Fibroblast of upper back skin (primary cell): Measurements from ENCODE around the gene IZUMO1.
"Not testable (repeated sequence)": the region's sequence is repeated elsewhere in the genome, so short reads cannot be mapped to it uniquely, and the experiment has no call there.

Source experiments
- DNase-seq: peaks from one replicate; pipeline ENCODE4 v3.0.0-alpha.2; 2013

IZUMO1 gene

DNA sequence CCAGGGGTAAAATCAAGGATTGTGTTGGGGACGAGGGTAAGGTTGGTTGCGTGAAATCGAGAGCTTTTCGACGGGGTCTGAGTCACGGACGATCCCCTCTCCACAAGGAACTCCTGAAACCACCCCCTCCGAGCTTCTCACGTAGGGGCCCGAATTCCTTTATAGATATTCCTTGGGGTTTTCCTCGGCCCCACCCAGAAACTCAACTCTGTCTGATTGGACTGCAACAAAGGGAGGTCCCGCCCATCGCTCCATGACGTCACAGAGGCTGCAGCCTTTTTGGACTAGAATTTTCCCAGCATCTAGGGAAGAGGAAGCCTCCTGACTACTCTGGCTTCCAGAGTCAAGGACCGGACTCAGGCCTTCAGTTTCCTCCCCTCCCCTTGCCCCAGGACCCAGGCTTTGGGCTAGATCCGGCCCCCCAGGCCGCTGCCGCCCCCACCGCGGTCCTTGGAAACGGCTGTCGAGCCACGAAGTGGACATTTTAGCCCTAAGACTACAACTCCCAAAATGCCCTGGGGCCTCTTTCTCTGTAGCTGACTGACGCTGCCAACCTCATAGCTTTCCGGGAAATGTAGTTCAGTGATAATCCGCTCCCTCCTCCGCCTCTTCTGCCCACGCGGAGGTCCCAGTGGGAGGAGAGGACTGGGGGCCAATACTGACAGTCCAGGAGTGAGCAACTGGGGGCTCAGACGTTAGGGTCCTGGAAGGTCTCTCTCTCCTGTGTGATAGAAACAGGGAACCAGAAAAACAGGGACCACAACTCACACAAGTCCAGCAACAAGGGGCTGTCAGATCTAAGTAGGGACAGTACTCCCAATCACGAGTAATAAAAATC, at the start of gene IZUMO1:
TSS of gene IZUMO1 (minus strand) at position 172 of the 838 bp plus-strand sequence. CDS start 1,050 bp downstream, outside the sequence.
- peak; percentile 91 for DNase-seq

DNA sequence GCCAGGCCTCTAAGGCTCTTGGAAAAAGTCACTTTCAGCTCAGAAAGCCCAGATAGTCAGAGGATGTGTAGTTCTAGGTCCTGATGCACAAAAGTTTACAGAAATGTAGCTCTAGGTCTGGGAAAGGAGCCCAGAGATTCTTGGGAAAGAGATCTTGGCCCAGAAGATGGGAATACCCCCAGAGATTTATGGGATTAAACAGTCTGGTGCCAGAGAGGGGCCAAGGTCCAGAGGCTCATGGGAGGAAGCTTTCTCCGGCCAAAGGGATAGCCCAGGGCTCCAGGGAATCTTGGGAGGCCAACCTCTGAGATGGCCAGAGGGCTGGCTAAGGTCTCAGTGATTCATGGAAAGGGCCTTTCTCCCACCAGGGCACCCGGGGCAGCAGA, 49.0 kb upstream of the IZUMO1 start:
- no peak for DNase-seq

DNA sequence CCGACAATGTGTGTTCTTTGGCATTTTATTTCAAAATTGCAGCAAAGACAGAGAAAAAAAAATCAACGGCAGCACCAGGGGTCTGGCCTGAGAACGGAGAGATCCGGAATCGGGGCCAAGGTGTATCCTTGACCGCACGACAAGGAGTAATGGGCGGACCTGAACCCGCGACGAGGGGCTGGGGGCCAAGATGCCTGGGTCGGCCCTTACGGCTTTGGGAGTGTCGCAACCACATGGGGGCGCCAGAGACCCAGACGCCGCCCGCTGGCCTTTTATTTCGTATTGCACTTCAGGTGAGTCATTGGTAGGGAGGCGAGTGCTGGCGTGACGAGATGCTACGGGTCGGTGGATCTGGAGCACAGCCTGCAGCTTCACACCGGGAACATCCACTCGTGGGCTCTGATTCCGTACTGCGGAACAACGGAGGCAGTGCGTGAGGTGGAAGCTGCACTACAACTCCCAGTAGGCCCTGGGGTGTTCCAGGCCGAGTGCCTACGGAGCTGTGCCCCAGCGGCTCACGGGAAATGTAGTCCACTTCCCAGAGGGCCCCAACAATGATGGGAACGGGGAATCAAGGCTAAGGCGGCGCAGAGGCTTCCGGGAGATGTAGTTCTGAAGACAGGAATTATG, 48.5 kb upstream of the IZUMO1 start:
- DNase-seq: peak; percentile 92

DNA sequence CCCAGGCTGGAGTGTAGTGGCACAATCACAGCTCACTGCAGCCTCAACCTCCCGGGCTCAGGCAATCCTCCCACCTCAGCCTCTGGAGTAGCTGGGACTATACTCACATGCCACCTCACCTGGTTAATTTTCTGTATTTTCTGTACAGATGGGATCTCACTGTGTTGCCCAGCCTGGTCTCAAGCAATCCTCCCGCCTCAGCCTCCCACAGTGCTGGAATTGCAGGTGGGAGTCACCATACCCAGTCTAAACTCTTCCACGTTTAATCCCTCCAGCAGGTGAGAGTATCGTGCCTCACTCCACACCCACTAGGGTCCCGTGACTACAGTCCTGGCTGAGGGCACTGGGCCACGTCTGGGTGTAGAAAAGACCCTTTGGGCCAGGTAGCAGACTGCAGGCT, 47.6 kb upstream of the IZUMO1 start:
- no peak for DNase-seq

DNA sequence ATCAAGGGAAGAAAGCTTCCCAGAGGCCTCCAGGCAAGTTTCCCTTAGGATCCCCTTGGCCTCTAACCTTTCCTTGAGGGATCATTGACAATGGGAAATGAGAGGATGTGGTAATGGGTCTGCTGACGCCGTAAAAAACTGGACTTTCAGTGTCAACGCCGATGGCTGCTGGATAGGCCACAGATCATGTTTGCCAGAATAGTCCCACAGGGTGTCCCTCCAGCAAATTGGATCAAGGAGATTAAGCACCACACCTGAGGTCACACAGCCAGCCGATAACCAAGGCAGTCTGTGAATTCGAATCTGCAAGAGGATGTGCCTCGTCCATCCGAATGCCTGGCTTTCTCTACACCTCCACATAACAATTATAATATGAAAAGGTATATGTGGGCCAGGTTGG, 46.6 kb upstream of the IZUMO1 start:
- no peak for DNase-seq

DNA sequence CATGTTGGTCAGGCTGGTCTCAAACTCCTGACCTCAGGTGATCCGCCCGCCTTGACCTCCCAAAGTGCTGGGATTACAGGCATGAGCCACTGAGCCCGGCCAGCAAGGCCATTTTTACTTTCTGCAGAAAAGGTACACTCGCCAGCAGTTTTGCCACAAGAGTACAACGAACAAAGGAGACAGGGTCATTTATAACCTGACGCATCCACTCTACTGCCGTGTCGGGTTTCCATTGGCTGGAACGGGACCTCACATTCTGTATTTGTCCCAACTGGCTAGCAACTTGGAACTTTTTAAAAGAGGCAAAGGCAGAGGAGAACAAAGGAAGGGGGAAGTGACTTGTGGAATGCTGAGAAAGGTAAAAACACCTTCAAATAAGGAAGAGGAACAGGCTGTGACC, 40.6 kb upstream of the IZUMO1 start:
- DNase-seq: not testable (repeated sequence)

DNA sequence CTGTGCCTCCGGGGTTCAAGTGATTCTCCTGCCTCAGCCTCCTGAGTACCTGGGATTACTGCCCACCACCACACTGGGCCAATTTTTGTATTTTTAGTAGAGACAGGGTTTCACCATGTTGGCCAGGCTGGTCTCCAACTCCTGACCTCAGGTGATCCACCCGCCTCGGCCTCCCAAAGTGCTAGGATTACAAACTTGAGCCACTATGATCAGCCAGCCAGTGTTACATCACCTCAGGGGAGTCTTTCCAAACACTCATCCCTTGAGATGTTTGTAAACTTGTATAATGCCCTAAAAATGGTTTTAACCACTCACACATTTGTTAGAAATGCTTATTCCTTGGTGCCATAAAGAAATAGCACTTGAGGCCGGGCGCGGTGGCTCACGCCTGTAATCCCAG, 39.7 kb upstream of the IZUMO1 start:
- not testable (repeated sequence) for DNase-seq

DNA sequence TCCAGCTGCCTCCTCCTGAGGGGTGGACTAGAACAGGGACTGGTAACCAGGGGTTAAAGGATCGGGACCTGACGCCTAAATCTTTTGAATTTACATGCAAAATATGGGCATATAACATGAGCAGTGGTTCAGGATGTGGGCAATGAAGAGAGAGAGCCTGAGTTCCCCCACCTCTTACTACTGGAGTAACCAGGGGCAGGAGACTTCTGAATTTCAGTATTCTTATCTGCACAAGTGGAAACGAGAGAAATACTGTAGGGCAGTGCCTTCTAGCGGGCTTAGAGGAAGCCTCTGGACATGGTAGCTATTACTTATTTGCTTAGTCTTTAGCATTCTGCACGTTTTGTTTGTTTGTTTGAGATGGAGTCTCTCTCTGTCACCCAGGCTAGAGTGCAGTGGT, 37.8 kb upstream of the IZUMO1 start:
- DNase-seq: no peak

DNA sequence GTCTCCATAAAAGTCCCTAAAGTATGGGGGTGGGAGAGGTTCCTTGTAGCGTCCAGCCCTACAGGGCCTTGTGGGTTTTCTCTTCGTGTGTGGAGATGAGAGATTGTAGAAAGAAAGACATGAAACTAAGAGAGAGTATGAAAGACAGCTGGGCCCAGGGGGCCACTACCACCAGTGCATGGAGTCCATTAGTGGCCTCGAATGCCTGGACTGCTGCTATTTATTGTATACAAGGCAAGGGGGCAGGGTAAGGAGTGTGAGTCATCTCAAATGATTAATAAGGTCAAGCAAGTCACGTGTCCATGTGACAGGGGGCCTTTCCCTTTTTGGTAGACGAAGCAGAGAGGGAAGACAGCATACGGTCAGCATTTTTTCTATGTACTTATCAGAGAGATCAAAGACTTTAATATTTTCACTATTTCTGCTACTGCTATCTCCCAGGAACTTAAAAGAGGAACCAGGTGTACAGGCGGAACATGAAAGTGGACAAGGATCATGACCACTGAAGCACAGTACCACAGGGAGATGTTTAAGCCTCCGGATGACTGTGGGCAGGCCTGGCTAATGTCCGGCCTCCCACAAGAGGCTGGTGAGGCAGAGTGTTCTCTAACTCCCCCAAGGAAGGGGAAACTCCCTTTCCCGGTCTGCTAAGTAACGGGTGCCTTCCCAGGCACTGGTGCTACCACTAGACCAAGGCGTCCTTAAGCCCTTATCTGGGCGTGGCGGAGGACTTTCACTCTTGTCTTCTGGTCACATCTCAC, 34.1 kb upstream of the IZUMO1 start:
- peak; percentile 26 for DNase-seq

DNA sequence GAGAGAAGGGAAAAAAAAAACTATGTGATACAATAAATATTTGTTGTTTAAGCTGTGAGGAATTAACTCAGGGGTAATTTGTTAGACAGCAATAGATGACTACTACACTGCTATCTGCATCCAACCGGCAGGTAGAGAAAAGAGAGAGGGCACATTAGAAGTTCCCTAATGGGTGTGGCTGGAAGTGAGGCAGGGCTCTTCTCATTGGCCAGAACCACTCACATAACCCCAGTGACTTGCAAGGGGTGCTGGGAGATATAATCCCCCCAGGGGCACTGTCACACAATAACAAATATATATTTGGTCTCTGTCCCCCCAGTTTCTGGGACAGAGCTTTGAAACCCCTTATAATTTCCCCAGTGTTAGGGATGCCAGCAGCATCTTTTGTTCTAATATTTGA, 32.9 kb upstream of the IZUMO1 start:
- DNase-seq: no peak

DNA sequence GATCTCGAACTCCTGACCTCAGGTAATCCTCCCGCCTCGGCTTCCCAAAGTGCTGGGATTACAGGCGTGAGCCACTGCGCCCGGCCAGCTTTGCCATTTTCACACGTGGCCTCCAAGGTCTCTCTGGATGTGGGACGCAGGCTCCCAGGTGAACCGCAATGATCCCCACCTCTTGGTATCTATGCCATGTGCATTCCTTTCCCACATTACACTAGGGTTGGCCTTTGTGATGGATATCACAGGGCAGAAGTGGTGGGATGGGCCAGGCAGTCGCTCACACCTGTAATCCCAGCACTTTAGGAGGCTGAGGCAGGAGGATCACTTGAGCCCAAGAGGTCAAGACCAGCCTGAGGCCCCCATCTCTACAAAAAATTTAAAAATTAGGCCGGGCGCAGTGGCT, 31.0 kb upstream of the IZUMO1 start:
- DNase-seq: no peak

DNA sequence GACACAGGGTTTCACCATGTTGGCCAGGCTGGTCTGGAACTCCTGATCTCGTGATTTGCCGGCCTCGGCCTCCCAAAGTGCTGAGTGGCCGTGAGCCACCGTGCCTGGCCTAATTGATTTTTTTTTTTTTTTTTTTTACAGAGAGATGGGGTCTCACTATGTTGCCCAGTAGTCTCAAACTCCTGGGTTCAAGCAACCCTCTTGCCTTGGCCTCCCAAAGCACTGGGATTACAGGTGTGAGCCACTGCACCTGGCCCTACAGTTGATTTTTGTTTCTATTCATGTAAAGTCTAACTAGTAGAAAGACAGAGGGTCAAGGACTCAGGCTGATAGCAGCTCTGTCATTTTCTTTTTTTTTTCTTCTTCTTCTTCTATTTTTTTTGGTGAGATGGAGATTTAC, 30.4 kb upstream of the IZUMO1 start:
- DNase-seq: no peak

DNA sequence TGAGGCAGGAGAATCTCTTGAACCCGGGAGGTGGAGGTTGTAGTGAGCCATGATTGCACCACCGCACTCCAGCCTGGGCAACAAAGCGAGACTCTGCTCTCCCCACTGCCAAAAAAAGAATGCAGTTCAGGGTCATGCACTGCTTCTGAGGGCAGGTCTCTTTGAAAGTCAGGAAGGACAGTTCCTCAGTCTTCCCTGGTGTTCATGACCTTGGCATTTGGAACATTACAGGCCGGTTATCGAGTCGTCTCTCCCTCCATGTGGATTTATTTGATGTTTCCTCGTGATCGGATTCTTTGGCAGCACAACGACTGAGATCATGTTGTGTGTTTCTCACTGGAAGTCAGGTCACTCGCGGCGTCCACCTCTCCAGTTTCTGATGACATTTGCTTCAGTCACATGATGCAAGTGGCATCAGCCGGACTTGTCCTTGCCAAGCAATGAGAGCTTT, 25.8 kb upstream of the IZUMO1 start:
- DNase-seq: no peak

DNA sequence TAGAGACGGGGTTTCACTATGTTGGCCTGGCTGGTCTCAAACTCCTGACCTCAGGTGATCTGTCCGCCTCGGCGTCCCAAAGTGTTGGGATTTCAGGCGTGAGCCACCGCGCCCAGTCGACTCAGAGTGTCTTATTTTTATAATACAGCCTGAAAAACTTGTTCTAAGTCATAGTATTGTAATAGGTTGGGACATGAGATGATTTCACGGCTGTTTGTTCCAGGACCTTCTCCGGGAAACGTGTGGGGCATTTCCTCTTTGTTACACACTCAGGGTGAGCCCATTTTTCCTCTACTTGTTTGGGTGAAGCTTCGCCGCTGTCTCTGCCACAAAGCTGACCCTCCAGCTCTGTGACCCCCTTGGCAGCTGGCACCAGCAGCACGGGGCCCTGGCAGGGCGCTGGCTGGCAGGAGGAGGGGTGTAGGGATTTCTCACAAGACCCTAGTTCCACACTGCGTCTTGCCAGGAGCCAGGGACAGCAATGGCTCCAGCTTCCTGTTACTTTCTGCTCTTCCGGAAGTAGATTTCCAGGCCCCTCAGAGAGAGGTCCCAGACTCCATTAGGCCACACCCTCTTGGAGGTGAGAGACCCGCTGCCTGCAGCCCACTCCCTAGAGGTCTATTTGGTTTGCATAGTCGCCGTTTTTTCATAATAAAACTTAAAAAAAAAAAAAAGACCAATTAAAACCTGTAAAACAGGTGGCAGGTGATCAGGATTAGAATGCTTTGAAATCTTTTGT, 24.2 kb upstream of the IZUMO1 start:
- no peak for DNase-seq

DNA sequence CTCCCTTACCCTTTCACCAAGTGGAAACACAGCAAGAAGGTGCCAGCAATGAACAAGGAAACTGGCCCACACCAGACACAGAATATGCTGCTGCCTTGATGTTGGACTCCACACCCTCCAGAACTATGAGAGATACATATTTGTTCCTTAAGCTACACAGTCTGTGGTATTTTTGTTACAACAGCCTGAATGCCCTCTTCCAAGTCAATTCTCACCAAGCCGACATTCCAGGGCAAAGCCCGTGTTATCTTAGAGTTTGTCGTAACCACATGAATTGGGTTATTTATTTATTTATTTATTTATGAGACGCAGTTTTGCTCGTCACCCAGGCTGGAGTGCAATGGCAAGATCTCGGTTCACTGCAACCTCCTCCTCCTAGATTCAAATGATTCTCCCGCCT, 23.6 kb upstream of the IZUMO1 start:
- peak; percentile 52 for DNase-seq

DNA sequence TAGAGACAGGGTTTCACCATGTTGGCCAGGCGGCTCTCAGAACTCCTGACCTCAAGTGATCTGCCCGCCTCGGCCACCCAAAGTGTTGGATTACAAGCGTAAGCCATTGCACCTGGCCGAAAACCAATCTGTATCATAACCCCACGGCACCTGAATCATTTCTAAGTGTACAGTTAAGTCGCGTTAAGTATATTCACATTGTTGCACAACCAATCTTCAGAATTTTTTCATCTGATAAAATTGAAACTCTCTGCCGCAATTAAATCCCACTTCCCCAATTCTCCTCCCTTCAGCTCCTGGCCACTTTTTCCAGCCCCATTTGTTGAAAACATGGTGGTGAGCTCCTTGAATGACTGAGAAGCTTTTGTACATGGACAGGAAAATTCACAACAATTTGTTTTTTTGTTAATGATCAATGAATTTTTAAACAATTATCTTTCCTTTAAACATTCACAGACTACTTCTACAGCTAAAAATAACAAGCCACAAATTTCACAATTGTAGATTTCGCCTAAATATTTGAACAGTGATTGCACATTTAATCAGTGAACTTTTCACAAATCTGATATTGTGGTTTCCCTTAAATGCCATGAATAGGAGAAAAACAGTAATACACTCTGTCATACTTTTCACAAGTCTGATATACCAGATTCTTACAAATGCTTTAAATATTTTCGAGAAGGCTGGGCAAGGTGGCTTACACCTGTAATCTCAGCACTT, 22.4 kb upstream of the IZUMO1 start:
- no peak for DNase-seq

DNA sequence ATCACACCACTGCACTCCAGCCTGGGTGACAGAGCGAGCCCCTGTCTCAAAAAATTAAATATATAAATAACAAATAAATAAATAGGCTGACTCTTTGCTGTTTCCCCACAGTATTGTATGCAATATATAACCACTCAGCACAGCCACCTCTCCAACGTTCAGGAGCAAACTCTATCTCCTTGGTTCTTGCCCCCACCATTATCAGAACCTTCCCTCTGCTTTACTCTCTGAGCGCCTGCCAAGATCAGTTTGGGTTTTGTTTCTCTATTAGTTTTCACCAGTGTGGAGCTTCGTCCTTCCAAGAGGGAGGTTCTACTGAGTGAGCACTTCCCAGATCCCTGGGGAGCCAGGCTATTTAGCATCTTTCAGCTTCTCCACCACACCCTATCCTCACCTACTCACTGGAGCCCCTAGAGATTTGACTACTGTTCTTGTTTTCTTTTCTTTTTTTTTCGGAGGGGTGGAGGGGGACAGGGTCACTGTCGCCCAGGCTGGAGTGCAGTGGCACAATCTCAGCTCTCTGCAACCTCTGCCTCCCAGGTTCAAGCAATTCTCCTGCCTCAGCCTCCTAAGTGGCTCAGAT, 21.6 kb upstream of the IZUMO1 start:
- not testable (repeated sequence) for DNase-seq

DNA sequence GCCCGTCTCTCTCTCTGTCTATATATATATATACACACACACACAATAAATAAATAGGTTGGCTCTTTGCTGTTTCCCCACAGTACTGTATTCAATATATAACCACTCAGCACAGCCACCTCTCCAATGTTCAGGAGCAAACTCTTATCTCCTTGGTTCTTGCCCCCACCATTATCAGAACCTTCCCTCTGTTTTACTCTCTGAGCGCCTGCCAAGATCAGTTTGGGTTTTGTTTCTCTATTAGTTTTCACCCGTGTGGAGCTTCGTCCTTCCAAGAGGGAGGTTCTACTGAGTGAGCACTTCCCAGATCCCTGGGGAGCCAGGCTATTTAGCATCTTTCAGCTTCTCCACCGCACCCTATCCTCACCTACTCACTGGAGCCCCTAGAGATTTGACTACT, 19.1 kb upstream of the IZUMO1 start:
- DNase-seq: not testable (repeated sequence)

DNA sequence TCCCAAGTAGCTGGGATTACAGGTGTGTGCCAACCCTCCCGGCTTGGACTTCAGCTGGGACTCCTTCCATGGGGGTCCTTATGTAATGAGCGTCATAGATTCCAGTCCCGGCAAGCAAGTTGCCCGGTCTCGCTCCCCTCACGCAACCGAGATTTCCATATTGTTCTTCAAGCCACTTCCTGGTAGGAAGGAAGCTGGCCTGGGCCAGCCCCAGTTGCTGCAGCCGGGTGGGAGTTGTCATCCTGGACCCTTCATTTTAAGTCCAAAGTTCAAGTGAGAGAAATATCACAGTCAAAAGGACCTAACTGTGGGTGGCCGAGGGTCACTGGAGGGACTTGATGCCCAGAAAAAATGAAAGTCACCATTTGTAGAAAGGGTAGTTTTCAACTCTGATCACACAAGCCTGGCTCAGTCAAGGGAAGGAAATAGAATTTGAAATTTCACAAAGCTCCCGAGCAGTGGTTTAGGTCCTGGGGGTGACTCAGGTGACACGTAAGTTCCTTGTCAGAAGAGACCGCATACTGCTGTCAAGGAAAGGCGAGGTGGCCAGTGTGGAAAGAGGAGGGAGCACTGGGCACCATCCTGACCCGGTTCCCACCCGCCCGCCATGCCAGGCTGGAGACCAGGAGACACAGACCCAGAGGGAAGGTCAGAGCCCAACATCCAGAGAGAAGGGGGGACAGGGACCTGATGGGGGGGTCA, 13.9 kb upstream of the IZUMO1 start:
- no peak for DNase-seq

DNA sequence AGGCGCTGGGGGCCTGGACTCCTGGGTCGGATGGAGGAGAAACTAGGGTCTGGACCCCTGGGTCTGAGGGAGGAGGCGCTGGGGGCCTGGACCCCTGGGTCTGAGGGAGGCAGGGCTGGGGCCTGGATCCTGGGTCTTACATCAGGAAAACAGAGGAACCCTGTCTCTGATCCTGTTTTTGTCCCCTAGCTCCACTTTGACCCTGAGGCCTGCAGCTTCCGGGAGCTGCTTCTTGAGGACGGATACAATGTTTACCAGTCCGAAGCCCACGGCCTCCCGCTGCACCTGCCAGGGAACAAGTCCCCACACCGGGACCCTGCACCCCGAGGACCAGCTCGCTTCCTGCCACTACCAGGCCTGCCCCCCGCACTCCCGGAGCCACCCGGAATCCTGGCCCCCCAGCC, 11.0 kb upstream of the IZUMO1 start:
- DNase-seq: no peak

DNA sequence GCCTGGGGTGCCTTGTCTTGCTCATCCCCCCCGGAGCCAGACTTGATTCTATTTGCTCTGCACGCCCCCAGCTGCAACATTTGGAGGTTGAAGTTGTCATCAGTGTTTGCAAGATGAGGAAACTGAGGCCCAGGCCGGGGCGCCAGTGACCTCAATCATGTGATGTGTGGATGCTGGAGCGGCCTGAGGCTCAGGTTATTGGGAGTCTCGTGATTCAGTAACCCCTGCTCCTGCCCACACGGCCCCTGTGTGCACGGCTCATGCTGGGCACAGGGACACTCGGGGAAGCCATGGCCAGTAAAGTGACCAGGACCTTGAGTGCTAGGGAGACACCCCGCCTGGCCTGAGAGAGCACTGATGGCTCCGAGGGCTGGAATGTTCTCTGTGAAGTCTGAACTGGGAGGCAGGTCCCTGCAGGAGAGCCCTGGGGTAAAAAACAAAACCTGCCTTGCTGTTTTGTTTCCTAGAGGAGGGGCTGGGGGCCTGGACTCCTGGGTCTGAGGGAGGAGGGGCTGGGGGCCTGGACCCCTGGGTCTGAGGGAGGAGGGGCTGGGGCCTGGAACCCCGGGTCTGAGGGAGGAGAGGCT, 10.5 kb upstream of the IZUMO1 start:
- DNase-seq: no peak
